Upper lobe of right lung (tissue), 1 donor: ENCODE measurements around the gene GPR39. TPM values are rescaled to one million over a fixed set of nuclear protein-coding genes. Genes with fewer than 3 reads are reported as not detected.

Experiments
- ATAC-seq: fragments of 200-7000 bp; cut with Tn5 transposase; one replicate; pipeline ENCODE4 v1.9.1; 2020; ENCODE audit warnings: mild to moderate bottlenecking, moderate library complexity
- DNase-seq: peaks from one replicate; pipeline ENCODE4 v3.0.0-alpha.2; 2020
- H3K27ac ChIP-seq: fragments of 200-600 bp; one replicate; pipeline ENCODE4 v1.8.0; 2022
- H3K27me3 ChIP-seq: fragments of 200-600 bp; one replicate; pipeline ENCODE4 v1.8.0; 2022; ENCODE audit warnings: mild to moderate bottlenecking
- H3K36me3 ChIP-seq: fragments of 200-600 bp; one replicate; pipeline ENCODE4 v1.8.0; 2022
- H3K4me1 ChIP-seq: fragments of 200-600 bp; one replicate; pipeline ENCODE4 v1.8.0; 2022
- H3K4me3 ChIP-seq: fragments of 200-600 bp; one replicate; pipeline ENCODE4 v1.8.0; 2022; ENCODE audit warnings: mild to moderate bottlenecking
- H3K9me3 ChIP-seq: fragments of 200-600 bp; one replicate; pipeline ENCODE4 v1.8.0; 2022
- CTCF ChIP-seq: fragments of 200-600 bp; IDR thresholded peaks from one replicate; pipeline ENCODE4 v1.8.0; 2022; ENCODE audit warnings: antibody characterized with exemption
- intact Hi-C: fragments of 100-400 bp; cut with DNase I; formaldehyde crosslinking; loops from one replicate; pipeline ENCODE4 v1.11.0; 2022
- total RNA-seq: library from RNA; stranded (reverse); fragmentation: NEBNext Ultra II Directional; extraction: Animal tissue kit (Norgen Biotek cat#: 25700); gene quantifications from one replicate; pipeline ENCODE4 v1.2.1, GENCODE V29; 2021
- donor health status: DM: no; HTN: yes; CAD: no; lungs with severe emphysema.

The GPR39 gene
- total RNA-seq, 1 donor from 2014 or later, result 13.4 TPM

- H3K27me3 ChIP-seq, result no peaks in the 10 kb centered on the region
- TF ChIP-seq CTCF, result no peak
- intact Hi-C loops, result no loop called here
- ATAC-seq (no peak), DNase-seq (no peak)
- H3K9me3 ChIP-seq, result no peaks in the 10 kb centered on the region
- H3K36me3 ChIP-seq, result no peaks in the 10 kb centered on the region
- no peak overlapping the region for H3K4me3 ChIP-seq
- H3K4me1 ChIP-seq, result no peaks in the 10 kb centered on the region
- H3K27ac ChIP-seq, result no peak overlapping the region
These were observed 152.1 kb downstream of the GPR39 start for GRCh38 chr2:132568656-132569055.

DNA sequence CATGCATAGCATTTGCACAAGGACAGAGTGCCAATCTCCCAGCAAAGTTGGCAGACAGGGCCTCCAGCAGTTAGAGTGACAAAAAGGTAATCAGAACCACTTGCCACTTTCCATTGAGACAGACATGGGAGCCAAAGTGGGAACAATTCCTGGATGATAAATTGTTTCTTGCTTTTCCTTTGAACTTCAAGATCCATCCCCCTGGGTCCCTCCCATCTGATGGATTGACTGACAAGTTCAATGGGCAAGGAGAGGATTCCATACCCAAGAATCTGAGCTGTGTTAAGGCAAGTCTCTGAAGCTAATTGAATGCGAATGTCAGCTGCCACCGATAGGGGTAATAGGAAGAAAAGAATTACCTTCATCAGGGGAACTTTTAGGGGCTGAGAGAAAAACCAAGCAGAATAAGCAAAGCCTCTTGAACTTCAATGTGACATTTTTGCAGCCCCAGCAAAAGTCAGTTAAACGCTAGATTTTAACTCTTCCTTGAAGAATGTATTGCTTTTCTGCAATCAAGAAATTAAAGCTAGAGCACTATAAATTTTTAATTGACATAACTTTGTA is 156.9 kb downstream of the GPR39 start:
- intact Hi-C loops, result no loop called here
- no peak overlapping the region for H3K27ac ChIP-seq
- DNase-seq (no peak), ATAC-seq (no peak)
- H3K36me3 ChIP-seq, result no peaks in the 10 kb centered on the region
- TF ChIP-seq CTCF, result no peak
- no peaks in the 10 kb centered on the region for H3K9me3 ChIP-seq
- H3K27me3 ChIP-seq, result no peaks in the 10 kb centered on the region
- no peak overlapping the region for H3K4me3 ChIP-seq
- H3K4me1 ChIP-seq, result no peaks in the 10 kb centered on the region

DNA sequence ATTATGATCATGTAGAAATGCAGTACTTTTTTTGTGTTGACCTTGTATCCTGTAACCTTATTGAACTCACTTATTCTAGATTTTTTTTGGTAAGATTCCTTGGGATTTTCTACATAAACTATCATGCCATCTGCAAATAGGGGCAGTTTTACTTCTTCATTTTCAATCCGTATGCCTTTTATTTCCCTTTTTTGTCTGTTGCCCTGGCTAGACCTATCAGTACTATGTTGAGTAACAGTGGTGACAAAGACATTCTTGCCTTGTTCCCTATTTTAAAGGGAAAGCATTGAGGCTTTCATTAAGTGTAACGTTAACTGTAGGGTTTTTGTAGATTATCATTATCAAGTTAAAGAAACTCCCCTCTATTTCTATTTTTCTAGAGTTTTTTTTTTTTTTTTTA is 161.1 kb downstream of the GPR39 start:
- DNase-seq (no peak), ATAC-seq (peak; percentile 83)
- Histone ChIP-seq H3K27me3 (no peaks in the 10 kb centered on the region), H3K9me3 (no peaks in the 10 kb centered on the region), H3K36me3 (no peaks in the 10 kb centered on the region), H3K27ac (no peak overlapping the region), H3K4me3 (no peak overlapping the region), H3K4me1 (no peaks in the 10 kb centered on the region)
- no peak for TF ChIP-seq CTCF
- intact Hi-C loops, result no loop called here

GRCh38 chr2:132581591-132581990 is 165.0 kb downstream of the GPR39 start:
- Histone ChIP-seq H3K4me3 (no peak overlapping the region), H3K36me3 (no peaks in the 10 kb centered on the region), H3K4me1 (no peaks in the 10 kb centered on the region), H3K27ac (no peak overlapping the region), H3K9me3 (no peaks in the 10 kb centered on the region), H3K27me3 (no peaks in the 10 kb centered on the region)
- no peak for DNase-seq
- intact Hi-C loops, result no loop called here
- no peak for ATAC-seq
- no peak for TF ChIP-seq CTCF

DNA sequence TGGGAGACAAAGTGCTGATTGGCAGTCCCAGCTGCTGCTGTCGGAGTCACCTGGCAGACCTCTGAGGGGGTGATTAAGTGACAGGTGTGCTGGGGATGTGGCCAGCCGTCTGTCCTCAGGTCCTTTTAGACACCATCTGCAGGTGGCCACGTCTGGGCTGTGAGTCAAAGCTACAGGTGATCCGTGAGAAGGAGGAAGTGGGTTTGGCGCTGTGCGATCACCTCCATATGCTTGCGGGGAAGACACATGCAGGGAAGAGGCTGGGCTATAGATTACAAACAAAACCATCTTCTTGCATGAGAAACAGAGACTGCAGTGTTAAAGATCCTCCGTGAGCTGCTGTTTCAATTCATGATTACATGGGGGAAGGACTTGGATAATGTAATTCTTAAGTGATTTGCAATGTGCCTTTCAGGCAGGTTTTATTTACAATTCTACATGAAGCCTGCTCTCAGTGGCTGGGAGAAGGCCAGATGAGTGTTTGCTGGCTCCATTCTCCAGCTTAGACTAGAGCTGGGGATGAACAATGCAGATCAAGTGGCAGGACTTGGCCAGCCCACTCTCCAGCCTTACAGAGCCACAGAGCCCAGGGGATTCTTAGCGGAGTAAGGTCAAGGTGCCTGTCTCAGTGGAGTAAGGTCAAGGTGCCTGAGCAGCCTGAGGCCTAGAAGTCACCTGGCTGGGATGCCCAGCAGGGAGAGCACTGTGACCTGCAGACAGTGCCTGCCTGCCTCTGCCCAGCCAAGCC is 165.6 kb downstream of the GPR39 start:
- peak; percentile 79 for ATAC-seq
- H3K4me3 ChIP-seq, result no peak overlapping the region
- no peaks in the 10 kb centered on the region for H3K36me3 ChIP-seq
- H3K9me3 ChIP-seq, result no peaks in the 10 kb centered on the region
- no peak for DNase-seq
- no peaks in the 10 kb centered on the region for H3K4me1 ChIP-seq
- no peak for TF ChIP-seq CTCF
- no peaks in the 10 kb centered on the region for H3K27me3 ChIP-seq
- intact Hi-C loops, result no loop called here
- no peak overlapping the region for H3K27ac ChIP-seq
